ENCODE measurements around the gene MRPL54.
"Not testable (repeated sequence)": the region's sequence is repeated elsewhere in the genome, so short reads cannot be mapped to it uniquely, and the experiment has no call there.

Gene MRPL54

GRCh38 chr19:3743486-3743885 is 19.0 kb upstream of the MRPL54 start:
- no peak for DNase-seq

GRCh38 chr19:3745363-3746045 is 17.0 kb upstream of the MRPL54 start:
- DNase-seq = no peak

- no peak for DNase-seq
Measured at GRCh38 chr19:3746371-3747056, 16.0 kb upstream of the MRPL54 start.

- no peak for DNase-seq
Measured at GRCh38 chr19:3748965-3749364, 13.5 kb upstream of the MRPL54 start.

GRCh38 chr19:3750211-3750610 is 12.3 kb upstream of the MRPL54 start:
- no peak for DNase-seq

GRCh38 chr19:3751236-3751635 is 11.2 kb upstream of the MRPL54 start:
- no peak for DNase-seq

- no peak for DNase-seq
Measured at GRCh38 chr19:3752492-3752891, 10.0 kb upstream of the MRPL54 start.

- no peak for DNase-seq
Measured at GRCh38 chr19:3753631-3754410, 8.7 kb upstream of the MRPL54 start.

- not testable (repeated sequence) for DNase-seq
Measured at GRCh38 chr19:3757705-3758104, 4.8 kb upstream of the MRPL54 start.

- not testable (repeated sequence) for DNase-seq
Measured at GRCh38 chr19:3758297-3758696, 4.2 kb upstream of the MRPL54 start.

GRCh38 chr19:3759482-3760254 is 2.8 kb upstream of the MRPL54 start:
- no peak for DNase-seq

GRCh38 chr19:3760871-3761361 is 1.6 kb upstream of the MRPL54 start:
- DNase-seq = peak; percentile 9

GRCh38 chr19:3761382-3762129 is 926 bp upstream of the MRPL54 start, which contains the start of gene APBA3:
Gene APBA3, minus strand, starts transcription at chr19:3761692. Its CDS starts 1,428 bp downstream, at chr19:3760264.
- DNase-seq = peak; percentile 95

GRCh38 chr19:3762130-3762473 is 380 bp upstream of the MRPL54 start:
- no peak for DNase-seq

- DNase-seq = no peak
Measured at GRCh38 chr19:3765121-3765520, 2.6 kb downstream of the MRPL54 start.

GRCh38 chr19:3765757-3766156 is 3.3 kb downstream of the MRPL54 start:
- not testable (repeated sequence) for DNase-seq

- no peak for DNase-seq
Measured at GRCh38 chr19:3766520-3766919, 4.0 kb downstream of the MRPL54 start.

GRCh38 chr19:3767050-3767449 is 4.6 kb downstream of the MRPL54 start:
- no peak for DNase-seq

GRCh38 chr19:3768015-3768747 is 5.7 kb downstream of the MRPL54 start:
- no peak for DNase-seq

GRCh38 chr19:3768748-3769099 is 6.2 kb downstream of the MRPL54 start:
- DNase-seq = no peak

GRCh38 chr19:3769494-3769893 is 7.0 kb downstream of the MRPL54 start:
- no peak for DNase-seq

Data from activated CD4-positive, alpha-beta T cell treated with anti-CD3 and anti-CD28 coated beads, Interleukin-2, amount 50 U/mL, for 1 hour (primary cell).